Type B pancreatic cell (in vitro differentiated cells): ENCODE results near the gene MAPK12. TPM values are rescaled to one million over a fixed set of nuclear protein-coding genes. Genes with fewer than 3 reads are reported as not detected.

Source experiments
- DNase-seq: peaks from one replicate; pipeline ENCODE4 v3.0.0; 2021; ENCODE audit warnings: mixed read lengths; ENCODE audit not compliant: unreplicated experiment; ENCODE audit errors: extremely low spot score
- H3K27ac Mint-ChIP-seq: 2 replicates; pipeline ENCODE4 v1.8.0; 2021; ENCODE audit warnings: mild to moderate bottlenecking, mixed read lengths
- H3K27me3 Mint-ChIP-seq: 2 replicates; pipeline ENCODE4 v1.8.0; 2021; ENCODE audit warnings: mixed read lengths
- H3K36me3 Mint-ChIP-seq: 2 replicates; pipeline ENCODE4 v1.8.0; 2021; ENCODE audit warnings: mixed read lengths
- H3K4me1 Mint-ChIP-seq: one replicate; pipeline ENCODE4 v1.8.0; 2021; ENCODE audit warnings: mixed read lengths; ENCODE audit not compliant: unreplicated experiment
- H3K4me3 Mint-ChIP-seq: 2 replicates; pipeline ENCODE4 v1.8.0; 2021; ENCODE audit warnings: mild to moderate bottlenecking, mixed read lengths
- H3K9me3 Mint-ChIP-seq: 2 replicates; pipeline ENCODE4 v1.8.0; 2021; ENCODE audit warnings: mixed read lengths
- CTCF ChIP-seq: fragments of 200-600 bp; sonication (generic); conservative IDR thresholded peaks from 2 replicates; pipeline ENCODE4 v1.5.0; 2021; ENCODE audit warnings: antibody characterized with exemption, mild to moderate bottlenecking
- total RNA-seq: library from RNA; stranded (reverse); gene quantifications from 2 replicates; pipeline ENCODE4 v1.2.1, GENCODE V29; 2021; ENCODE audit warnings: low replicate concordance

MAPK12 gene
- total RNA-seq, 1 donor from 2014 or later, result 31.3 TPM

GRCh38 chr22:50203288-50203687 is 58.2 kb downstream of the MAPK12 start:
- no peaks in the 10 kb centered on the region for H3K27me3 Mint-ChIP-seq
- no peak overlapping the region for H3K4me3 Mint-ChIP-seq
- H3K4me1 Mint-ChIP-seq, result peaks cover 16% of the 10 kb centered on the region
- TF ChIP-seq CTCF, result no peak
- DNase-seq, result no peak
- peaks cover 20% of the 10 kb centered on the region for H3K36me3 Mint-ChIP-seq
- H3K9me3 Mint-ChIP-seq, result no peaks in the 10 kb centered on the region
- no peak overlapping the region for H3K27ac Mint-ChIP-seq

Other genes with a start within 250 kb of the MAPK12 start
- 0.10 TPM in 1 of 2 replicates, not detected in the other for gene IL17REL, start 248.9 kb downstream of the MAPK12 start, total RNA-seq
- gene TTLL8, start 203.4 kb downstream of the MAPK12 start, total RNA-seq, result not detected in 2 replicates
- 0.19 TPM in 1 of 2 replicates, not detected in the other for gene MLC1, start 176.3 kb downstream of the MAPK12 start, total RNA-seq
- gene MOV10L1, start 171.7 kb downstream of the MAPK12 start, total RNA-seq, result 0.10 and 0.19 TPM in 2 replicates
- gene PANX2, start 91.0 kb downstream of the MAPK12 start, total RNA-seq, result 3.0 and 9.3 TPM in 2 replicates
- 33.8 and 37.7 TPM in 2 replicates for gene TRABD, start 75.8 kb downstream of the MAPK12 start, total RNA-seq
- gene SELENOO, start 60.7 kb downstream of the MAPK12 start, total RNA-seq, result 23.8 and 28.5 TPM in 2 replicates
- gene TUBGCP6, start 16.7 kb downstream of the MAPK12 start, total RNA-seq, result 43.0 and 51.4 TPM in 2 replicates
- gene HDAC10, start 10.4 kb downstream of the MAPK12 start, total RNA-seq, result 29.5 and 37.1 TPM in 2 replicates
- gene MAPK11, start 8.7 kb upstream of the MAPK12 start, total RNA-seq, result 4.0 and 7.4 TPM in 2 replicates
- 352 and 500 TPM in 2 replicates for gene PLXNB2, start 46.0 kb upstream of the MAPK12 start, total RNA-seq
- 22.1 and 25.6 TPM in 2 replicates for gene DENND6B, start 65.3 kb upstream of the MAPK12 start, total RNA-seq
- gene PPP6R2, start 81.6 kb upstream of the MAPK12 start, total RNA-seq, result 56.4 and 62.8 TPM in 2 replicates
- gene SBF1, start 213.4 kb upstream of the MAPK12 start, total RNA-seq, result 119 and 133 TPM in 2 replicates
- gene ADM2, start 219.9 kb upstream of the MAPK12 start, total RNA-seq, result 2.6 and 10.2 TPM in 2 replicates
- 1.2 TPM in 1 of 2 replicates, not detected in the other for gene MIOX, start 225.2 kb upstream of the MAPK12 start, total RNA-seq
- gene LMF2, start 246.0 kb upstream of the MAPK12 start, total RNA-seq, result 65.5 and 74.0 TPM in 2 replicates
- gene NCAPH2, start 246.5 kb upstream of the MAPK12 start, total RNA-seq, result 60.0 and 75.2 TPM in 2 replicates